GM19438 (cell line): ENCODE measurements around the gene CAV3.

Experiments used
- ATAC-seq: cut with Tn5 transposase; IDR thresholded peaks from one replicate; pipeline ENCODE4 v1.9.1; 2021; ENCODE audit warnings: low read depth; ENCODE audit not compliant: unreplicated experiment

CAV3 gene

DNA sequence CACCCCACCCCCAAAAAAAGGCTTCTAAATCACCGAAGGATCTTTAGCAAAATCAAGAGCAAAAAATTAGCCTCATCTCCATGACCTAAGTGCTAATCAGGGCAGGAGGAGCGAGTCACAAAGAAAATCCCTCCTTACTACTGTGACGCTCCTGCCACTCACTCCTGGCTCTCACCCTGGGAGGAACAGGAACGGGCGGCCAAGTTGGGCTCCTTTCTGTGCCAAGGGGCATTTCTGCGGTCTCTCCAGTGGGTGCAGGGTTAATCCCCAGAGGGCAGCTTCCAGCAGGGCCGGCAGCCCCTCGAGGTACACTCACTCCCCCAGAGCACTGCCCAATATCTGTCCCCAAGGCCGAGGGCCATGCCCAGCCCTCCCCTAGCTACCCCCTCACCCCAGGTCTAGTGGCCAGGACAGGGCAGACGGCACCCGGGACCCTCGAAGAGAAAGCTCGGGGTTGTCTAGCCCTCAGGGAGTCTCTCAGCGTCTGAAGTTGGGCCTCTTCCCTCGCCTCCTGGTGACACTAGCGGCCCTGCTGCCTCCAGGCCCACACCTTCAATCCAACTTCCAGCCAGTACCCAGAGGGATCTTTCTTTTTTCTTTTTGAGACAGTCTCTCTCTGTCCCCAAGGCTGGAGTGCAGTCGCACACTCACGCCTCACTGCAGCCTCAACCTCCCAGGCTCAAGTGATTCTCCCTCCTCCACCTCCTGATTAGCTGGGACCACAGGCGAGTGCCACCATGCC lies 706 bp downstream of the CAV3 start:
- ATAC-seq = no peak

DNA sequence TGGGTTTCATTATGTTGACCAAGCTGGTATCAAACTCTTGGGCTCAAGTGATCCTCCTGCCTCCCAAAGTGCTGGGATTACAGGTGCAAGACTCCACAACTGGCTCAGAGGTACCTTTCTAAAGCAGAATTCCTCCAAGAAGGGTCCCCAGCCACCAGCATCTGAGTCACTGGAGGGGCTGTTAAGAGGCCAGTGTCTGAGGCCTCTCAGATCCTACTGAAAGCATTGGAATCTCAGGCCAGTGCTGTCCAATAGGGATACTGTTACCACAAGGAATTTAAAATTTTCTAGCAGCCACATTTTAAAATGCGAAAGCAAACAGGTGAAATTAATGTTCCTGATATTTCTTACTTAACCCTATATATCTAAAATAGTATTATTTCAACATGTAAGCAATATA lies 1.3 kb downstream of the CAV3 start:
- no peak for ATAC-seq

GRCh38 chr3:8736436-8736835 lies 2.8 kb downstream of the CAV3 start:
- no peak for ATAC-seq

DNA sequence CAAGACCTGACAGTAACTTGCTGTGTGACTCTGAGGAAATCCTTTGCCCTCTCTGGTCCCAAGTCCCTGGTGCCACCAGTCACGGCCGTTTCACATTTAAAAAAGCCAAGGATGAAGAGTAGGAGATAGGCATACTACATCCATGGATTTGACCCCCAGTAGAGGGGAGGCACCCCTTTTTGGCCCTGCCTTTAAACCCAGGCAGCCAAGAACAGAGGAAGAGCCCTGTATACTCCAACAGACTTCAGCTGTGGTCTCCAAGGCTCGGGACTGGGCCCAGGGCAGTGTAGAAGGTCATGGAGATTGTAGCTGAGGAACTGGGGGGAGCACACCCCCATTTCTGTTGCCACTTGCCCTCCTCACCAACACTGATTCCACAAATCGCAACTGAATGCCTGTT lies 3.7 kb downstream of the CAV3 start:
- ATAC-seq = no peak

GRCh38 chr3:8737823-8738222 lies 4.2 kb downstream of the CAV3 start:
- ATAC-seq = no peak

DNA sequence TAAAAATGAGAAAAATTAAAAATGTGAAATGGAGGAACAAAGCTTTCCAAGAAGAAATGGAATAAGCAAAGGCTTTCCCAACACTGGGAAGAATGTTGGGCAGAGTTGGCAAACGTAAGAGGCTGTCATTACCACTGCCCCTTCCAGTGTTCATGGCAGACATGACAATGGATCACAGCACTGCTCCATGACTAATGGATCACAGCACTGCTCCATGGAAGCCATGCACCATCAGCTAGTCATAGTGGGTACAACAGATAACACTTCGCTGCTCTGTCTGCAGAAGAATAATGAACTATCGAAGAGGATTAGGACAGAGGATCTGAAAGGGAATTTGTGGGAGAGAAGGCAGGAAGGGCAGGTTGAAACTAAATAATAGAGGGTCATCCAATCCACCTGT lies 5.0 kb downstream of the CAV3 start:
- no peak for ATAC-seq

- ATAC-seq = no peak
Measured at GRCh38 chr3:8739757-8740504, 6.3 kb downstream of the CAV3 start.

GRCh38 chr3:8741581-8742261 lies 8.1 kb downstream of the CAV3 start:
- ATAC-seq = no peak

DNA sequence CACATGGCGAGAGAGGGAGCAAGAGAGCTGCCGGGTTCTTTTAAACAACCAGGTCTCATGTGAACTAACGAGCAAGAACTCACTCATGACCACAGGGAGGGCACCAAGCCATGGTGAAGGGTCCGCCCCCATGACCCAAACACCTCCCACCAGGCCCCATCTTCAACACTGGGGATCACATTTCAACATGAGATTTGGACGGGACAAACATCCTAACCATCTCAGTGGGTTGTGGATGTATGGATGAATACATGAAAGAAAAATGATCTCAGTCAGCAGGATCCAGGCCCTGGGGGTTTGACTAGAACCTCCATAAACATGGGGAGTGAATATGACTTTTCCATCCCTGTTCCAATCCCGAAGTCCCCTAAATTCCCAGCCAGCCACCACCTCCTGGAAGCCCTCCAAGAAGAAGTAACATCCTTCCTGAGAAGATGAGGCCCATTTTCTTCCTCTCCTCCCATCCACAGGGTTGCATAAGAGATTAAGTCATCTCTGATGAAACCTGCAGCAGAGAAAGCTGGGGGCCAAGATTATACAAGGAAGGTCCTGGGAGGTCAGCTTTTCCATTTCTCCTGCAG lies 9.5 kb downstream of the CAV3 start:
- no peak for ATAC-seq

DNA sequence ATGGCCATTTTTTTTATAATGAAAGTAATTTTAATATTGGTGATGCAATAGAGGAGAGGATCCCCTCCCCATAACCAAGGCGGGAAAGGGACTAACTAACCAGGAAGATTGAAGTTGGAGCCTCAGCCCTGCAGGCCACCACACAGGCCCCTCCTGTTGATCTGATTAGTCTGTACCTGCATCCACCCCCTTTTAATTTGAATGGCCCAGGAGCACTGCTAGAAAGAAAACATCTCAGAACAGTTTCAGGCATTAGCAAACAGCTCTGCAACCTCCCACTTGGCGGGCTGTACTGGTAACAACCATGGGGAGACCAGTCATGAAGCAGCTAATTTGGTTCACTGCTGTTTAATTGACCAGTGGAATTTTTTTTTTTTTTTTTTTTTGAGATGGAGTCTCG lies 10.3 kb downstream of the CAV3 start:
- no peak for ATAC-seq

- no peak for ATAC-seq
Measured at GRCh38 chr3:8745619-8746370, 12.2 kb downstream of the CAV3 start.

DNA sequence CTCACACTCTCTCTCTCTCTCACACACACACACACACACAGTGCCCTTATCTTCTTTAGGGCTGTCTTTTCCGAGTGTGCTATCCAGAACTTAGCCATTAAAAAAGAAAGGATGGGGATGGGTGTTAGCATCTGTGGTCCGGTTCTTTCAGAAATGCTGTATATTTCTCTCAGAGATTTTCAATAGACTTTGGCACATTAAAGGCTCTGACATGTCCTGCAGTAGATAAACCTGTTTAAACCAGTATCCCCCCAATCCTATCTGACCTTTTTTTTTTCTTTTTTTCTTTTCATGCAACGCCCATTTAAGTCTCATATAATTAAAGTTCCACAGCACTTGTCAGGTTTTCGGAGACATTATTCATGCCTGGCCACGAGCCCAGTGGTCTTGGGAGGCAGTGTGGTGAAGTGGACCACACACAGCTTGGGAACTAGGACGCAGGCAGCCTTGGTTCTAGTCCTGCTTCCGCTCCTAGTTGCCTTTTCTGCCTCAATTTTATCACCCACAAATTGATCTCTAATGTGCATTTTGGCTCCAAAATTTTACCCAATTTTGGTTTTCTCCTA lies 13.3 kb downstream of the CAV3 start:
- ATAC-seq = no peak

- ATAC-seq = no peak
Measured at GRCh38 chr3:8749316-8749715, 15.7 kb downstream of the CAV3 start.

DNA sequence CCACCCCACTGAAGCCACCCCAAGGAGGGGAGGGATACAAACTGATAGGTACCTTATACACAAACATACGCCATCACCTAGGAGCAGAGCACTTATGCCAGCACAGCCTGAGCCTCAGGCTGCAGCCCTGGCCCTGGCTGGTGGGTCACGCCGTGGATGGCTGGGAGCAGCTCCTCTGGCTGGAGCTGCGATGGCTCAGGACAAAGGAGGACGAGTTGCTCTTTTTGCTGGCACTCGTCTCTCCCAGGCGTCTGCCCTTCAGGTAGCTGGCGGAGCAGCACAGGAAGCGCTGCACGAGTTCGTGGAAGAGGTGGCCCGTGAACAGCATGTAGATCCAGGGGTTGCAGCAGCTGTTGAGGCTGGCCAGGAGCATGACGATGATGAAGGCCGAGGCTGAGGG lies 19.2 kb downstream of the CAV3 start:
- no peak for ATAC-seq

GRCh38 chr3:8755097-8755496 lies 21.5 kb downstream of the CAV3 start:
- ATAC-seq = no peak

GRCh38 chr3:8755564-8756237 lies 22.1 kb downstream of the CAV3 start:
- no peak for ATAC-seq

- ATAC-seq = no peak
Measured at GRCh38 chr3:8756671-8757070, 23.1 kb downstream of the CAV3 start.

GRCh38 chr3:8757551-8758518 lies 24.2 kb downstream of the CAV3 start:
- no peak for ATAC-seq
